ENCODE measurements around the gene SKAP1. TPM values are rescaled to one million over a fixed set of nuclear protein-coding genes. Genes with fewer than 3 reads are reported as not detected.

The SKAP1 gene
- total and polyA plus RNA-seq, 2 experiments from 2014 or later = 0.27 TPM; not detected in 1

DNA sequence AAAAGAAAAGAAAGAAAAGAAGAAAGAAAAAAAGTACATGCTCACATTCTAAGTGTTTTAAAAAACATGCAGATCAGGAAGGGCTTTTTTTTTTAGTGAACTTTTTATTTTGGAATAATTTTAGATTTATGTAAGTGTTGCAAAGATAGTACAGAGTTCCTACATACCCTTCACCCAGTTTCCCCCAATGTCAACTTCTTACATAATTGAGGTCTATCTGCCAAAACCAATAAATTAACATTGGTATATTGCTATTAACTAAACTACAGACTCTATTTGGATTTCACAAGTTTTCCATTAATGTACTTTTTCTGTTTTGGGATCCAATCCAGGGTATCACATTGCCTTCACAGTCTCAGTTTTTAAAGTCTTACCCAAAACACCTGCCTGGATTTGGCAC, 81.7 kb downstream of the SKAP1 start:
- TF ChIP-seq NANOG (IDR thresholded peaks at IDR 0.05; ENCODE audit: borderline replicate concordance) (no peak), ZNF331 (CRISPR knock-in tag; IDR thresholded peaks at IDR 0.05; ENCODE audit: low read depth) (no peak), POLR2AphosphoS5 (IDR thresholded peaks at IDR 0.05; ENCODE audit: low read depth) (no peak), CREB1 (CRISPR knock-in tag; IDR thresholded peaks at IDR 0.05; ENCODE audit: low read depth) (no peak), ZNF462 (CRISPR knock-in tag; IDR thresholded peaks at IDR 0.05) (no peak), ETS1 (IDR thresholded peaks at IDR 0.05) (no peak), EZH2 (IDR thresholded peaks at IDR 0.05; ENCODE audit: low read depth, unreplicated experiment) (no peak), STAT1 (IDR thresholded peaks at IDR 0.05; ENCODE audit: unreplicated experiment) (no peak), EZH2phosphoT487 (IDR thresholded peaks at IDR 0.05; ENCODE audit: unreplicated experiment) (no peak), JUNB (IDR thresholded peaks at IDR 0.05; ENCODE audit: unreplicated experiment) (no peak), REST (IDR thresholded peaks at IDR 0.05; ENCODE audit: unreplicated experiment) (no peak)
- TF ChIP-seq, protein P1, sequence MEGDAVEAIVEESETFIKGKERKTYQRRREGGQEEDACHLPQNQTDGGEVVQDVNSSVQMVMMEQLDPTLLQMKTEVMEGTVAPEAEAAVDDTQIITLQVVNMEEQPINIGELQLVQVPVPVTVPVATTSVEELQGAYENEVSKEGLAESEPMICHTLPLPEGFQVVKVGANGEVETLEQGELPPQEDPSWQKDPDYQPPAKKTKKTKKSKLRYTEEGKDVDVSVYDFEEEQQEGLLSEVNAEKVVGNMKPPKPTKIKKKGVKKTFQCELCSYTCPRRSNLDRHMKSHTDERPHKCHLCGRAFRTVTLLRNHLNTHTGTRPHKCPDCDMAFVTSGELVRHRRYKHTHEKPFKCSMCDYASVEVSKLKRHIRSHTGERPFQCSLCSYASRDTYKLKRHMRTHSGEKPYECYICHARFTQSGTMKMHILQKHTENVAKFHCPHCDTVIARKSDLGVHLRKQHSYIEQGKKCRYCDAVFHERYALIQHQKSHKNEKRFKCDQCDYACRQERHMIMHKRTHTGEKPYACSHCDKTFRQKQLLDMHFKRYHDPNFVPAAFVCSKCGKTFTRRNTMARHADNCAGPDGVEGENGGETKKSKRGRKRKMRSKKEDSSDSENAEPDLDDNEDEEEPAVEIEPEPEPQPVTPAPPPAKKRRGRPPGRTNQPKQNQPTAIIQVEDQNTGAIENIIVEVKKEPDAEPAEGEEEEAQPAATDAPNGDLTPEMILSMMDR (conservative IDR thresholded peaks at IDR 0.05; ENCODE audit: low read depth in 2 of 2) = no peak
- H3K27me3 ChIP-seq (ENCODE audit: insufficient read depth) = no peaks in the 10 kb centered on the region; the same call in 1 of the 2 replicates
- no peaks in the 10 kb centered on the region for H3K9me3 Mint-ChIP-seq
- H3K27ac Mint-ChIP-seq = no peak overlapping the region
- H3F3A ChIP-seq (replicated peaks; ENCODE audit: low read depth) = no peaks in the 10 kb centered on the region
- no peaks in the 10 kb centered on the region for H3K79me2 ChIP-seq (replicated peaks; ENCODE audit: insufficient read depth)
- no peaks in the 10 kb centered on the region for H3K9me2 ChIP-seq (ENCODE audit: insufficient read depth)
- no peak overlapping the region for H3K4me2 ChIP-seq
- H4K20me1 ChIP-seq (replicated peaks; ENCODE audit: insufficient read depth) = no peaks in the 10 kb centered on the region
- no peak for ATAC-seq
- H3K4me3 Mint-ChIP-seq = no peak overlapping the region
- no peaks in the 10 kb centered on the region for H3K36me3 ChIP-seq (ENCODE audit: insufficient read depth)
- no peaks in the 10 kb centered on the region for H3K4me1 ChIP-seq (ENCODE audit: insufficient read depth)
- no peaks in the 10 kb centered on the region for H3K36me3 Mint-ChIP-seq (ENCODE audit: low read depth)
- H3K27ac ChIP-seq (ENCODE audit: low read depth) = no peak overlapping the region
- H2AFZ ChIP-seq = no peak overlapping the region
- no peaks in the 10 kb centered on the region for H3K4me1 Mint-ChIP-seq
- H3K27me3 Mint-ChIP-seq (ENCODE audit: insufficient read depth, low read depth, poor library complexity) = no peaks in the 10 kb centered on the region
- H3K4me3 ChIP-seq = no peak overlapping the region
- DNase-seq (ENCODE audit: low spot score) = no peak

Data from GM23338 (cell line).